Activated CD4-positive, alpha-beta T cell treated with anti-CD3 and anti-CD28 coated beads, Interleukin-2, amount 10 ng/mL, durations not matched to agents 24 days and 14 days (primary cell): ENCODE results near the gene CIT. TPM values are rescaled to one million over a fixed set of nuclear protein-coding genes. Genes with fewer than 3 reads are reported as not detected.
"Not testable (repeated sequence)": the region's sequence is repeated elsewhere in the genome, so short reads cannot be mapped to it uniquely, and the experiment has no call there.

ENCODE experiments used
- DNase-seq: peaks from one replicate; pipeline ENCODE4 v3.0.0; 2022
- H3K27ac Mint-ChIP-seq: one replicate; pipeline ENCODE4 v1.8.0; 2022; ENCODE audit warnings: mild to moderate bottlenecking, mixed read lengths
- H3K27me3 Mint-ChIP-seq: one replicate; pipeline ENCODE4 v1.8.0; 2022; ENCODE audit warnings: mixed read lengths
- H3K36me3 Mint-ChIP-seq: one replicate; pipeline ENCODE4 v1.8.0; 2022; ENCODE audit warnings: low read depth, mild to moderate bottlenecking, mixed read lengths
- H3K4me1 Mint-ChIP-seq: one replicate; pipeline ENCODE4 v1.8.0; 2021; ENCODE audit warnings: mixed read lengths
- H3K4me3 Mint-ChIP-seq: one replicate; pipeline ENCODE4 v1.8.0; 2022; ENCODE audit warnings: mild to moderate bottlenecking, moderate library complexity, mixed read lengths
- H3K9me3 Mint-ChIP-seq: one replicate; pipeline ENCODE4 v1.8.0; 2021; ENCODE audit warnings: mixed read lengths
- intact Hi-C: fragments of 100-400 bp; cut with micrococcal nuclease; formaldehyde crosslinking; loops from one replicate; pipeline ENCODE4 v1.15.1; 2023
- total RNA-seq: library from RNA; stranded (reverse); gene quantifications from 2 replicates; pipeline ENCODE4 v1.2.3, GENCODE V29; 2022

Gene CIT
- total RNA-seq, 1 donor from 2014 or later: 51.5 TPM

DNA sequence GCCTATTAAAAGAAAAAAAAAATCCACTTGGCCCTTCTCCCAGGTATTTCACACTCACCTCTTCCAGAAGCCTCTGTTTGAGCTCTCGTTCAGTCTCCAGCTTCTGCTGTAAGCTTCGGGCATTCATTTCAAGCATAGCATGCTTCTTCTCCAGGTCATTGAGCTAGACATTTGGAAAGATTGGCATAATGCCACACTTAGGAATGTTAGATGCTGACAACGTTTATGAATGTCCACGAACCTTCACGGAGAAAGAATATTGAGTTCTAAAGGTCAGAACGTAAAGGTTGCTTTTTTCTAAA is 148.7 kb downstream of the CIT start:
- intact Hi-C loops: no loop called here
- Mint-ChIP-seq H3K27me3 (no peaks in the 10 kb centered on the region), H3K27ac (no peak overlapping the region), H3K36me3 (peaks cover 34% of the 10 kb centered on the region), H3K4me3 (no peak overlapping the region), H3K9me3 (no peaks in the 10 kb centered on the region), H3K4me1 (peaks cover 9% of the 10 kb centered on the region)
- no peak for DNase-seq

DNA sequence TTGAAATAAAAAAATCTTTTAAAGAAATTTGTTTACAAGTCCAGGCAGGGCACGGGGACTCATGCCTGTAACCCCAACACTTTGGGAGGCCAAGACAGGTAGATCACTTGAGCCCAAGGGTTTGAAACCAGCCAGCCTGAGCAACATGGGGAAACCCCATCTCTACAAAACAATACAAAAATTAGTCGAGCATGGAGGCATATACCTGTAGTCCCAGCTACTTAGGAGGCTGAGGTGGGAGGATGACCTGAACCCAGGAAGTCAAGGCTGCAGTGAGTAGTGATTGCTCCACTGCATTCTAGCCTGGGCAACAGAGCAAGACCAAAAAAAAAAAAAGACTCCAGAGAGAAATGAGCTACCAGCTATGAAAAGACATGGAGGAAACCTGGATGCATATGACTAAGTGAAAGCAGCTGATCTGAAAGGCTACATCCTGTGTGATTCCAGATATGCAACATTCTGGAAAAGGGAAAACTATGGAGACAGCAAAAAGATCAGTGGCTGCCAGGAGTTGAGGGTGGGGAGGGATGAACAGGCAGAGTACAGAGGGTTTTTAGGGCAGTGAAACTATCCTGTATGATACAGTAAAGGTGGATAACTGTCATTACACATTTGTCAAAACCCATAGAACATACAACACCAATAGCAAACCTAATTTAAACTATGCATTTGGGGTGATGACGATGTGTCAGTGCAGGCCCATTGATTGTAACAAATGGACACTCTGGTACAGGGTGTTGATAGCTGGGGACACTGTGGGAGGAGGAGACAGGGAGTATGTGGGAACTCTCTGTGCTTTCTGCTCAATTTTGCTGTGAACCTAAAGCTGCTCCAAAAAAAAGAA is 149.3 kb downstream of the CIT start:
- H3K4me3 Mint-ChIP-seq: no peak overlapping the region
- intact Hi-C loops: no loop called here
- H3K36me3 Mint-ChIP-seq: peaks cover 31% of the 10 kb centered on the region
- H3K4me1 Mint-ChIP-seq: peaks cover 9% of the 10 kb centered on the region
- H3K27me3 Mint-ChIP-seq: no peaks in the 10 kb centered on the region
- DNase-seq: no peak
- H3K9me3 Mint-ChIP-seq: no peaks in the 10 kb centered on the region
- H3K27ac Mint-ChIP-seq: no peak overlapping the region

GRCh38 chr12:119725523-119725922 is 151.6 kb downstream of the CIT start:
- peaks cover 32% of the 10 kb centered on the region for H3K36me3 Mint-ChIP-seq
- no peak for DNase-seq
- no peaks in the 10 kb centered on the region for H3K9me3 Mint-ChIP-seq
- H3K27me3 Mint-ChIP-seq: no peaks in the 10 kb centered on the region
- intact Hi-C loops: no loop called here
- H3K27ac Mint-ChIP-seq: no peak overlapping the region
- peaks cover 3% of the 10 kb centered on the region for H3K4me1 Mint-ChIP-seq
- no peak overlapping the region for H3K4me3 Mint-ChIP-seq

- Mint-ChIP-seq H3K27ac (no peak overlapping the region), H3K4me1 (peaks cover 4% of the 10 kb centered on the region), H3K4me3 (no peak overlapping the region), H3K9me3 (no peaks in the 10 kb centered on the region), H3K27me3 (no peaks in the 10 kb centered on the region), H3K36me3 (peaks cover 44% of the 10 kb centered on the region)
- no peak for DNase-seq
- intact Hi-C loops: no loop called here
Measured at GRCh38 chr12:119721306-119721705, 155.8 kb downstream of the CIT start.

DNA sequence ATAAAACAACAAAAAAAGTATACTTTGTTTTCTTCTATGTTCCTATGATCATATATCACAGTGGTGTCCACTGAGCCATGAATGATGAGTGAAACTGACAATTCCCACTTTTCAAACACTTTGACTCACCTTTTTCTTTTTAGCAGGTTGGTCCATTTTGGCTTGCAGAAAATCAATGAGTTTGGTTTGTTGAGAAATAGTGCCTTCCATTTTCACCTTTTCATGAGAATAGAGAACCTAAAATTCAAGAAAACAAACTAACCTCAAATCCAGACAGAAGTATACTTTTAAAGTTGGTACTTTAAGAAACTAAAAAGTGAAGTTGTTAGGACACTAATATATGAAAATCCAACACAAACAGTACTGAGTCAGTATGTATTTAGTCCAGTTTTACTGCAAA is 156.8 kb downstream of the CIT start:
- Mint-ChIP-seq H3K36me3 (peaks cover 50% of the 10 kb centered on the region), H3K4me3 (no peak overlapping the region), H3K9me3 (peaks cover under 1% of the 10 kb centered on the region), H3K27me3 (no peaks in the 10 kb centered on the region), H3K4me1 (peaks cover 4% of the 10 kb centered on the region), H3K27ac (no peak overlapping the region)
- intact Hi-C loops: no loop called here
- no peak for DNase-seq

GRCh38 chr12:119718141-119718540 is 159.0 kb downstream of the CIT start:
- Mint-ChIP-seq H3K36me3 (peaks cover 57% of the 10 kb centered on the region), H3K9me3 (peaks cover 3% of the 10 kb centered on the region), H3K27me3 (no peaks in the 10 kb centered on the region), H3K4me1 (peaks cover 7% of the 10 kb centered on the region), H3K27ac (no peak overlapping the region), H3K4me3 (no peak overlapping the region)
- intact Hi-C loops: no loop called here
- DNase-seq: no peak

DNA sequence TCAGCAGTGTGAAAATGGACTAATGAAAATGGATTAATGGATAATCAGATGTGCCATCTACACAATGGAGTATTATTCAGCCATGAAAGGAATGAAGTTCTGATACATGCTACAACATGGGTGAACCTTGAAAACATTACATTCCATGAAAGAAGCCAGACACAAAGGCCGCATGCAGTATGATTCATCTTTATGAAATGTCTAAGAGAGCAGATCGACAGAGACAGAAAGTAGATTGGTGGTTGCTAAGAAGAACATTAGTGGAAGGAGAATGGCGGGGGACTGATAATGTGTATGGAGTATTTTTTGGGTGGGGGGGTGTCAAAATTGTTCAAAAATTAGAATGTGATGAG is 161.9 kb downstream of the CIT start:
- intact Hi-C loops: no loop called here
- Mint-ChIP-seq H3K27me3 (no peaks in the 10 kb centered on the region), H3K27ac (peak overlapping the region; percentile 56), H3K36me3 (peaks cover 70% of the 10 kb centered on the region), H3K4me1 (peaks cover 7% of the 10 kb centered on the region), H3K9me3 (peaks cover 3% of the 10 kb centered on the region), H3K4me3 (no peak overlapping the region)
- no peak for DNase-seq

DNA sequence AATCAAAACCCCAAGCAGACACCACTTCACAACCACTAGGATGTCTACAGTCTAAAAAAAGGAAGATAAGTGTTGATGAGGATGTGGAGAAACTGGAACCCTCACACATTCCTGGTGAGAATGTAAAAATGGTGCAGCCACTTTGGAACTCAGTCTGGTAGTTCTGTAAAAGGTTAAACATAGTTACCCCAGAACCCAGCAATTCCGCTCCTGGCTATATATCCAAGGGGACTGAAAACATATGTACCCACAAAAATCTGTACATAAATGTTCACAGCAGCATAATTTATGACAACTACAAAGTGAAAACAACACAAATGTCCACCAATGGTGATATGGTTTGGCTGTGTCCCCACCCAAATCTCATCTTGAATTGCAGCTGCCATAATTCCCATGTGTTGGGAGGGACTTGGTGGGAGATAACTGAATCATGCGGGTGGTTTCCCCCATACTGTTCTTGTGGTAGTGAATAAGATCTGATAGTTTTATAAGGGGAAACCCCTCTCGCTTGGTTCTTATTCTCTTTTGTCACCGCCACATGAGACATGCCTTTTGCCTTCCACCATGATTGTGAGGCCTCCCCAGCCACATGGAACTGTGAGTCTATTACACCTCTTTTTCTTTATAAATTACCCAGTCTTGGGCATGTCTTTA is 162.4 kb downstream of the CIT start:
- H3K4me3 Mint-ChIP-seq: no peak overlapping the region
- H3K9me3 Mint-ChIP-seq: peaks cover 3% of the 10 kb centered on the region
- intact Hi-C loops: no loop called here
- H3K27ac Mint-ChIP-seq: no peak overlapping the region
- H3K36me3 Mint-ChIP-seq: peaks cover 69% of the 10 kb centered on the region
- no peak for DNase-seq
- peaks cover 7% of the 10 kb centered on the region for H3K4me1 Mint-ChIP-seq
- H3K27me3 Mint-ChIP-seq: no peaks in the 10 kb centered on the region

GRCh38 chr12:119713551-119714031 is 163.5 kb downstream of the CIT start:
- H3K36me3 Mint-ChIP-seq: peaks cover 69% of the 10 kb centered on the region
- no peaks in the 10 kb centered on the region for H3K27me3 Mint-ChIP-seq

GRCh38 chr12:119712721-119713120 is 164.4 kb downstream of the CIT start:
- Mint-ChIP-seq H3K27ac (no peak overlapping the region), H3K36me3 (peaks cover 67% of the 10 kb centered on the region), H3K27me3 (no peaks in the 10 kb centered on the region), H3K4me1 (peaks cover 7% of the 10 kb centered on the region), H3K9me3 (peaks cover 3% of the 10 kb centered on the region), H3K4me3 (no peak overlapping the region)
- no peak for DNase-seq
- intact Hi-C loops: no loop called here

More at GRCh38 chr12:119713551-119714031, 163.5 kb downstream of the CIT start:
- H3K27ac Mint-ChIP-seq: no peak overlapping the region
- no peak overlapping the region for H3K4me3 Mint-ChIP-seq
- peaks cover 3% of the 10 kb centered on the region for H3K9me3 Mint-ChIP-seq
- peaks cover 7% of the 10 kb centered on the region for H3K4me1 Mint-ChIP-seq
- DNase-seq: no peak
- intact Hi-C loops: no loop called here

GRCh38 chr12:119711693-119712092 is 165.4 kb downstream of the CIT start:
- no peak for DNase-seq
- intact Hi-C loops: no loop called here
- H3K4me1 Mint-ChIP-seq: peaks cover 7% of the 10 kb centered on the region

DNA sequence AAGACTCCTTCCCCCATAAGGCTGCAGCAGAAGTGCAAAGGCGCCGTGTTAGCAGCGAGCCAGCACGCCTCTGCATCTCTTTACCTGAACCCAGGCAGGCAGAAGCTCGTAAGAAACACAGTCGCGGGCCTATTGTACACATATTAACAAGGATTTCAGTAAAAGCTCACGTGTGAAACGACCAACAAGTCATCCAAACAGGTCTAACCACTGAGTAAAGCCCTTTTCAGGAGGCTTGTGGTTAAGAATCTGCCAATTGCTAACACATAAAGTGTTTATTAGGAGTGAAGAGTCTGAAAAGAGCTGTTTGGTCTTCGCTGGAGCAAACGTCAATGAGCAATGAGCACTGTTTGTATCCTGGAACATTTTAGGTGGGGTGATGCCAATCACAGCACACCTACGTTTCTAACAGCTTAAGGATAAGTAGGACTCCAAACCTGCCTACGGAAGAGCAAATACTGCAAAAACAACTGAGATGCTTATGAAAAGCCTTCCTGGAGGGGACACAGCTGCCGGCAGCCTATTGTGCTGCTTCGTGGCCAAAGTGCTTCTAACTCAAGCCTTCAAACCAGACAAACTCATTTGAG is 166.1 kb downstream of the CIT start:
- intact Hi-C loops: no loop called here
- H3K36me3 Mint-ChIP-seq: peaks cover 69% of the 10 kb centered on the region
- DNase-seq: no peak
- no peaks in the 10 kb centered on the region for H3K27me3 Mint-ChIP-seq
- H3K4me1 Mint-ChIP-seq: peaks cover 3% of the 10 kb centered on the region
- no peak overlapping the region for H3K27ac Mint-ChIP-seq
- no peak overlapping the region for H3K4me3 Mint-ChIP-seq
- peaks cover 3% of the 10 kb centered on the region for H3K9me3 Mint-ChIP-seq

More at GRCh38 chr12:119711693-119712092, 165.4 kb downstream of the CIT start:
- Mint-ChIP-seq H3K9me3 (peaks cover 3% of the 10 kb centered on the region), H3K27me3 (no peaks in the 10 kb centered on the region), H3K36me3 (peaks cover 69% of the 10 kb centered on the region), H3K27ac (peak overlapping the region; percentile 56), H3K4me3 (no peak overlapping the region)

DNA sequence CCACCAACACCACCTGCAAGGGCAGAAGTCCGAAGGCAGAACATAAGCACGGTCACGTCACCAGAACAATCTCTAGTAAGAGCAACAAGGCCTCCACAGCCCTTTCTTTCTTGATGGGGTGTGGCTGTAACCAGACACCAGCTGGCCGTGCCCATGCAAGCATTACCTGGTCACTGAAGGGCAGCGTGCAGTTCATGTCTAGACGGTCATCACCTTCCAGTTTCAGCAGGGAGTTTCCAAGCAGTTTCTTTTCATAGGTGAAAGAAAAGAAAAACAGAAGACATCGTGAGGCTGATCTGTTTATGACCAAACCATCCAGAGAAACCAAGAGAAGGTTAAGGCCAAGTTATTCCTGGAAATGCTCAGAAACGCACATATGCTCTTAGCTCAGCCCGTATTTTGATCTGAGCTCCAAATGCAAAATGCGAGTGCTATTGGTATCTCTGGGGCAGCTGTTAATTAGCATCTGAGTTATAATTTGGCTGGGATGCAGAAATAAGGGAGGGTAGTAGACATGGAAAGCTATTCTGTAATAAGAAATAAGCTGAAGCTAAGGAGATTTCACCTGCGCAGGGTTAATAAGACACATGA is 166.7 kb downstream of the CIT start:
- no peak for DNase-seq
- Mint-ChIP-seq H3K27me3 (no peaks in the 10 kb centered on the region), H3K4me1 (peaks cover 3% of the 10 kb centered on the region), H3K4me3 (no peak overlapping the region), H3K9me3 (peaks cover 3% of the 10 kb centered on the region), H3K36me3 (peaks cover 66% of the 10 kb centered on the region), H3K27ac (no peak overlapping the region)
- intact Hi-C loops: no loop called here

- intact Hi-C loops, DNase-seq, H3K4me1 Mint-ChIP-seq, H3K27me3 Mint-ChIP-seq, H3K4me3 Mint-ChIP-seq, H3K27ac Mint-ChIP-seq, H3K9me3 Mint-ChIP-seq: not testable (repeated sequence)
- peaks cover 47% of the 10 kb centered on the region for H3K36me3 Mint-ChIP-seq
Measured at GRCh38 chr12:119706427-119706826, 170.7 kb downstream of the CIT start.
